Liver (tissue), 3 donors: ENCODE results near the gene CCSAP.

Experiments used
- EGR1 ChIP-seq, 2 donors: IDR thresholded peaks; 2 replicates each; pipeline ENCODE4 v1.6.1; 2016 to 2018; ENCODE audit warnings: antibody characterized with exemption in 2 of 2, low read depth in 2 of 2
- FOXA2 ChIP-seq: IDR thresholded peaks from 2 replicates; pipeline ENCODE4 v1.6.1; 2016; ENCODE audit warnings: antibody characterized with exemption
- JUND ChIP-seq, 2 donors: IDR thresholded peaks; 2 replicates each; pipeline ENCODE4 v1.6.1; 2016; ENCODE audit warnings: antibody characterized with exemption in 2 of 2
- RAD21 ChIP-seq, 2 donors: IDR thresholded peaks; 2 replicates each; pipeline ENCODE4 v1.6.1; 2016; ENCODE audit warnings: antibody characterized with exemption in 2 of 2, mild to moderate bottlenecking in 2 of 2
- RXRA ChIP-seq, 2 donors: IDR thresholded peaks; 2 replicates each; pipeline ENCODE4 v1.6.1; 2017 to 2018; ENCODE audit warnings: antibody characterized with exemption in 2 of 2, mild to moderate bottlenecking in 1 of 2
- TAF1 ChIP-seq: conservative IDR thresholded peaks from 2 replicates; pipeline ENCODE4 v1.6.1; 2016; ENCODE audit warnings: antibody characterized with exemption, mild to moderate bottlenecking
- TF ChIP-seq, protein P1 (sequence below): fragments of 150-350 bp; IDR thresholded peaks from 2 replicates; pipeline ENCODE4 v1.5.1; 2017; ENCODE audit warnings: improper control_type of control experiment, low read depth, low read length; ENCODE audit not compliant: missing input control
- TF ChIP-seq, protein P2 (sequence below): IDR thresholded peaks from 2 replicates; pipeline ENCODE4 v1.6.1; 2016; ENCODE audit warnings: antibody characterized with exemption
- TF ChIP-seq, protein P3 (sequence below): IDR thresholded peaks from 2 replicates; pipeline ENCODE4 v1.6.1; 2016; ENCODE audit warnings: antibody characterized with exemption, mild to moderate bottlenecking
- donor health status: healthy.
- donor health status: healthy.

DNA sequence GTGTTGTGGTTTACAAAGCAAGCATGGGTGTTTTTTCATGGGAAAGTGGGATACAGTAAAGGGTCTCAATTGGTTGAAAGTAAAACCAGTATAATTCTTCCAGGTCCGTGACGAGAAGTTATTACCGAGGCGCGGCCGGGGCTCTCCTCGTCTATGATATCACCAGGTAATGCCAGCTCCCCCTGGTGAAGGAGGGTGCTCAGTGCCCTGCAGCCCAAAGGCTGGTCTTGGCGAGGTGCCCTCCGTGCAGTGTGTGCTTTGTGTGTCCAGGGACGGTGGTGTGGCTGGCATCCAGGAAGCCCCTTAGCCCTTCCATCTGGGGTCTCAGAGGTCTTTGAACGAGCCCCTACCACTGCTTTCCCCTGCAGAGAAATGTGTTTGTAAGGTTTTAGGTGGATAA, 47.1 kb downstream of the CCSAP start:
- TF ChIP-seq, protein P1, sequence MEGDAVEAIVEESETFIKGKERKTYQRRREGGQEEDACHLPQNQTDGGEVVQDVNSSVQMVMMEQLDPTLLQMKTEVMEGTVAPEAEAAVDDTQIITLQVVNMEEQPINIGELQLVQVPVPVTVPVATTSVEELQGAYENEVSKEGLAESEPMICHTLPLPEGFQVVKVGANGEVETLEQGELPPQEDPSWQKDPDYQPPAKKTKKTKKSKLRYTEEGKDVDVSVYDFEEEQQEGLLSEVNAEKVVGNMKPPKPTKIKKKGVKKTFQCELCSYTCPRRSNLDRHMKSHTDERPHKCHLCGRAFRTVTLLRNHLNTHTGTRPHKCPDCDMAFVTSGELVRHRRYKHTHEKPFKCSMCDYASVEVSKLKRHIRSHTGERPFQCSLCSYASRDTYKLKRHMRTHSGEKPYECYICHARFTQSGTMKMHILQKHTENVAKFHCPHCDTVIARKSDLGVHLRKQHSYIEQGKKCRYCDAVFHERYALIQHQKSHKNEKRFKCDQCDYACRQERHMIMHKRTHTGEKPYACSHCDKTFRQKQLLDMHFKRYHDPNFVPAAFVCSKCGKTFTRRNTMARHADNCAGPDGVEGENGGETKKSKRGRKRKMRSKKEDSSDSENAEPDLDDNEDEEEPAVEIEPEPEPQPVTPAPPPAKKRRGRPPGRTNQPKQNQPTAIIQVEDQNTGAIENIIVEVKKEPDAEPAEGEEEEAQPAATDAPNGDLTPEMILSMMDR: no peak
- TF ChIP-seq, protein P2, sequence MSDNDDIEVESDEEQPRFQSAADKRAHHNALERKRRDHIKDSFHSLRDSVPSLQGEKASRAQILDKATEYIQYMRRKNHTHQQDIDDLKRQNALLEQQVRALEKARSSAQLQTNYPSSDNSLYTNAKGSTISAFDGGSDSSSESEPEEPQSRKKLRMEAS: no peak
- TF ChIP-seq, protein P3, sequence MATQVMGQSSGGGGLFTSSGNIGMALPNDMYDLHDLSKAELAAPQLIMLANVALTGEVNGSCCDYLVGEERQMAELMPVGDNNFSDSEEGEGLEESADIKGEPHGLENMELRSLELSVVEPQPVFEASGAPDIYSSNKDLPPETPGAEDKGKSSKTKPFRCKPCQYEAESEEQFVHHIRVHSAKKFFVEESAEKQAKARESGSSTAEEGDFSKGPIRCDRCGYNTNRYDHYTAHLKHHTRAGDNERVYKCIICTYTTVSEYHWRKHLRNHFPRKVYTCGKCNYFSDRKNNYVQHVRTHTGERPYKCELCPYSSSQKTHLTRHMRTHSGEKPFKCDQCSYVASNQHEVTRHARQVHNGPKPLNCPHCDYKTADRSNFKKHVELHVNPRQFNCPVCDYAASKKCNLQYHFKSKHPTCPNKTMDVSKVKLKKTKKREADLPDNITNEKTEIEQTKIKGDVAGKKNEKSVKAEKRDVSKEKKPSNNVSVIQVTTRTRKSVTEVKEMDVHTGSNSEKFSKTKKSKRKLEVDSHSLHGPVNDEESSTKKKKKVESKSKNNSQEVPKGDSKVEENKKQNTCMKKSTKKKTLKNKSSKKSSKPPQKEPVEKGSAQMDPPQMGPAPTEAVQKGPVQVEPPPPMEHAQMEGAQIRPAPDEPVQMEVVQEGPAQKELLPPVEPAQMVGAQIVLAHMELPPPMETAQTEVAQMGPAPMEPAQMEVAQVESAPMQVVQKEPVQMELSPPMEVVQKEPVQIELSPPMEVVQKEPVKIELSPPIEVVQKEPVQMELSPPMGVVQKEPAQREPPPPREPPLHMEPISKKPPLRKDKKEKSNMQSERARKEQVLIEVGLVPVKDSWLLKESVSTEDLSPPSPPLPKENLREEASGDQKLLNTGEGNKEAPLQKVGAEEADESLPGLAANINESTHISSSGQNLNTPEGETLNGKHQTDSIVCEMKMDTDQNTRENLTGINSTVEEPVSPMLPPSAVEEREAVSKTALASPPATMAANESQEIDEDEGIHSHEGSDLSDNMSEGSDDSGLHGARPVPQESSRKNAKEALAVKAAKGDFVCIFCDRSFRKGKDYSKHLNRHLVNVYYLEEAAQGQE: no peak
- no peak for TF ChIP-seq TAF1
- no peak for TF ChIP-seq JUND (IDR thresholded peaks at IDR 0.05)
- TF ChIP-seq FOXA2: no peak
- no peak for TF ChIP-seq RXRA (IDR thresholded peaks at IDR 0.05)
- TF ChIP-seq RAD21 (IDR thresholded peaks at IDR 0.05): no peak
- TF ChIP-seq EGR1 (IDR thresholded peaks at IDR 0.05; ENCODE audit: low read depth in 2 of 2): no peak
